Retinal pigment epithelial cell (primary cell): Measurements from ENCODE around the gene CSNK1E.
A peak's percentile ranks its signal among the peaks of the same experiment; 100 is the strongest.

Experiments
- DNase-seq: peaks from one replicate; pipeline ENCODE4 v3.0.0-alpha.2; 2010; ENCODE audit warnings: low read depth
- H3K4me3 ChIP-seq: 2 replicates; pipeline ENCODE4 v1.5.1; 2011; ENCODE audit warnings: mild to moderate bottlenecking, low read length, control low read depth, moderate library complexity
- TF ChIP-seq, protein P1 (sequence below): conservative IDR thresholded peaks from 2 replicates; pipeline ENCODE4 v1.5.1; 2011; ENCODE audit warnings: low read depth, low read length, control low read depth, inconsistent platforms

The CSNK1E gene

GRCh38 chr22:38244106-38244505 lies 73.1 kb downstream of the CSNK1E start:
- TF ChIP-seq, protein P1, sequence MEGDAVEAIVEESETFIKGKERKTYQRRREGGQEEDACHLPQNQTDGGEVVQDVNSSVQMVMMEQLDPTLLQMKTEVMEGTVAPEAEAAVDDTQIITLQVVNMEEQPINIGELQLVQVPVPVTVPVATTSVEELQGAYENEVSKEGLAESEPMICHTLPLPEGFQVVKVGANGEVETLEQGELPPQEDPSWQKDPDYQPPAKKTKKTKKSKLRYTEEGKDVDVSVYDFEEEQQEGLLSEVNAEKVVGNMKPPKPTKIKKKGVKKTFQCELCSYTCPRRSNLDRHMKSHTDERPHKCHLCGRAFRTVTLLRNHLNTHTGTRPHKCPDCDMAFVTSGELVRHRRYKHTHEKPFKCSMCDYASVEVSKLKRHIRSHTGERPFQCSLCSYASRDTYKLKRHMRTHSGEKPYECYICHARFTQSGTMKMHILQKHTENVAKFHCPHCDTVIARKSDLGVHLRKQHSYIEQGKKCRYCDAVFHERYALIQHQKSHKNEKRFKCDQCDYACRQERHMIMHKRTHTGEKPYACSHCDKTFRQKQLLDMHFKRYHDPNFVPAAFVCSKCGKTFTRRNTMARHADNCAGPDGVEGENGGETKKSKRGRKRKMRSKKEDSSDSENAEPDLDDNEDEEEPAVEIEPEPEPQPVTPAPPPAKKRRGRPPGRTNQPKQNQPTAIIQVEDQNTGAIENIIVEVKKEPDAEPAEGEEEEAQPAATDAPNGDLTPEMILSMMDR, result no peak
- no peak overlapping the region for H3K4me3 ChIP-seq
- DNase-seq, result no peak

DNA sequence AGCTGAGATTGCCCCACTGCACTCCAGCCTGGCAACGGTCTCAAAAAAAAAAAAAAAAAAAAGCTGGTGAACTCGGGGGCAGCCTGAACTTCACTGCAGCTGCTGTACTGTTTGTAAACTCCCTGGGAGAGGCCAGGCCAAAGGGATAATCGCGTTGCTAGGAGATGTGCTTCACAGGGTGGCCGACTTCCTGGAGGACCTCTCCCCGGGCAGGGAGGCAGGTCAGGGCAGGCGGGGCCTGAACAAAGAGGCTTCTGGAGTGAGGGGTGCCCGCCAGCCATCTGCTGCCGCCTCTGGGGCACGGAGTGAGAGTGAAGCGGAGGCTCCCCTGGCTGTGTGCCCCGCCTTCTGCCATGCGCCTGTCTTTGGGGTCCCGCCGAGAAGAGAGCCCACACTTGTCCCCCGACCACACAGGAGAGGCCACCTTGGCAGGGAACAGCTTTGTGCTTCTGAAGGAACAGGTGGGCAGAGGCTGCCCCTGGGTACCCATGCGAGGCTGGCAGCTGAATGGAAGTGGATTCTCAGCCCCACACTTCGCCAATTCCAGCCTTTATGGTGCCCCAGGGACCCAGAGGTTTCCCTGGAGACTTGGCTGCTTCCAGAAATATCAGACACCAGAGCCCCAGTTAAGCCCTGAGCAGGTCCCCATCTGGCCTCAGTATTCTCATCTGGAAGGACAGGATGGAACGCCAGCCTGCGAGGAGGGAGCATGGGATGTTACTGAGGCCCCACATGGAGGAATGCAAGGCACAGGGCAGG lies 74.0 kb downstream of the CSNK1E start:
- peak; percentile 86 for DNase-seq
- H3K4me3 ChIP-seq, result no peak overlapping the region
- TF ChIP-seq, protein P1, result no peak

- no peak overlapping the region for H3K4me3 ChIP-seq
- TF ChIP-seq, protein P1, result no peak
- DNase-seq, result peak; percentile 90
Measured at GRCh38 chr22:38240734-38241252, 76.4 kb downstream of the CSNK1E start.
